Vagina (tissue), 2 donors: ENCODE results near the gene KRTAP9-9. TPM values are rescaled to one million over a fixed set of nuclear protein-coding genes. Genes with fewer than 3 reads are reported as not detected.
"Not testable (repeated sequence)": the region's sequence is repeated elsewhere in the genome, so short reads cannot be mapped to it uniquely, and the experiment has no call there.

ENCODE experiments used
- DNase-seq, 2 donors: peaks; one replicate each; pipeline ENCODE4 v3.0.0-alpha.2; 2017; ENCODE audit errors: extremely low spot score in 2 of 2
- H3K27ac ChIP-seq: fragments of 200-600 bp; sonication (generic); one replicate; pipeline ENCODE4 v1.5.1; 2019
- H3K27me3 ChIP-seq: fragments of 200-600 bp; sonication (generic); one replicate; pipeline ENCODE4 v1.5.1; 2019
- H3K36me3 ChIP-seq, 2 donors: fragments of 200-600 bp; sonication (generic); one replicate each; pipeline ENCODE4 v1.5.1; 2017 to 2019
- H3K4me1 ChIP-seq: fragments of 200-600 bp; sonication (generic); one replicate; pipeline ENCODE4 v1.5.1; 2019
- H3K4me3 ChIP-seq, 2 donors: fragments of 200-600 bp; sonication (generic); 1 replicate in 1 of 2; 2 replicates in 1 of 2; pipeline ENCODE4 v1.5.1; 2016 to 2019
- H3K9me3 ChIP-seq: fragments of 200-600 bp; sonication (generic); one replicate; pipeline ENCODE4 v1.5.1; 2019
- POLR2A ChIP-seq, 2 donors: fragments of 450-650 bp; IDR thresholded peaks; one replicate each; pipeline ENCODE4 v1.6.1; 2017; ENCODE audit warnings: antibody characterized with exemption in 2 of 2, mild to moderate bottlenecking in 2 of 2, moderate library complexity in 2 of 2
- POLR2AphosphoS5 ChIP-seq, 2 donors: sonication (generic); formaldehyde crosslinking; IDR thresholded peaks; one replicate each; pipeline ENCODE4 v1.9.0; 2017; ENCODE audit warnings: antibody characterized with exemption in 2 of 2, mild to moderate bottlenecking in 2 of 2, low read depth in 1 of 2; ENCODE audit not compliant: insufficient read depth in 1 of 2
- intact Hi-C: fragments of 100-400 bp; cut with DNase I; formaldehyde crosslinking; loops from one replicate; pipeline ENCODE4 v1.15.1; 2023
- total RNA-seq: library from RNA; depleted of rRNA; stranded (reverse); fragments of >200 nt; gene quantifications from one replicate; pipeline ENCODE4 v1.2.3, GENCODE V29; 2016
- TF ChIP-seq, protein P1 (sequence below), 3 experiments: fragments of 450-650 bp in 2 of 3; fragments of 200-600 bp in 1 of 3; sonication (generic) in 1 of 3; IDR thresholded peaks; one replicate each; pipeline ENCODE4 v1.5.1; 2017 to 2019; ENCODE audit warnings: antibody characterized with exemption in 3 of 3, mild to moderate bottlenecking in 2 of 3, moderate library complexity in 2 of 3

KRTAP9-9 gene
- total RNA-seq = not detected

DNA sequence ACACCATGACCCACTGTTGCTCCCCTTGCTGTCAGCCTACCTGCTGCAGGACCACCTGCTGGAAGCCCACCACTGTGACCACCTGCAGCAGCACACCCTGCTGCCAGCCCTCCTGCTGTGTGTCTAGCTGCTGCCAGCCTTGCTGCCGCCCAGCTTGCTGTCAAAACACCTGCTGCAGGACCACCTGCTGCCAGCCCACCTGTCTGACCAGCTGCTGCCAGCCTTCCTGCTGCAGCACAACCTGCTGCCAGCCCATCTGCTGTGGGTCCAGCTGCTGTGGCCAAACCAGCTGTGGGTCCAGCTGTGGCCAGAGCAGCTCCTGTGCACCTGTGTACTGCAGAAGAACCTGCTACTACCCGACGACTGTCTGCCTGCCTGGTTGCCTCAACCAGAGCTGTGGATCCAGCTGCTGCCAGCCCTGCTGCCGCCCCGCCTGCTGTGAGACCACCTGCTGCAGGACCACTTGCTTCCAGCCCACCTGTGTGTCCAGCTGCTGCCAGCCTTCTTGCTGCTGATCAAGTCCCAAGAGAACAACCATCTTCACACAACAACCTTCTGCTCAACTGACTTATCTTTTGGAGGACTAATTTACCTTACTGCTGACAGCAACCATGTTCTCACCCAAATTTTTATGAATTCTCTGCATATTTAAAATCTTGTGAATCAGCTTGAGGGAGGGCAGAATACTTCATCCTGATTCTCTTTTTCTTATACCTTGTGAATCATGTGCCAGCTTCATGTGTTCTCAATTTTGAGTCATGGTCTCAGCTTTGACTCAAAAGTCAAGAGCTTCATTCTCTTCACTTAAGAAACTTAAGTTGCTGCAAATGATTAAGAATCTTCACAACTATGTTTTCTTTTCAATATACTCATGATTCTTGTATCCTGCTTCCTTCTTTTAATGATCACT, at the start of gene KRTAP9-9:
TSS of gene KRTAP9-9 (plus strand) at position 4 of the 910 bp plus-strand sequence.
- H3K9me3 ChIP-seq, intact Hi-C loops, H3K27me3 ChIP-seq, H3K36me3 ChIP-seq, H3K27ac ChIP-seq, DNase-seq, H3K4me1 ChIP-seq, H3K4me3 ChIP-seq: not testable (repeated sequence)

DNA sequence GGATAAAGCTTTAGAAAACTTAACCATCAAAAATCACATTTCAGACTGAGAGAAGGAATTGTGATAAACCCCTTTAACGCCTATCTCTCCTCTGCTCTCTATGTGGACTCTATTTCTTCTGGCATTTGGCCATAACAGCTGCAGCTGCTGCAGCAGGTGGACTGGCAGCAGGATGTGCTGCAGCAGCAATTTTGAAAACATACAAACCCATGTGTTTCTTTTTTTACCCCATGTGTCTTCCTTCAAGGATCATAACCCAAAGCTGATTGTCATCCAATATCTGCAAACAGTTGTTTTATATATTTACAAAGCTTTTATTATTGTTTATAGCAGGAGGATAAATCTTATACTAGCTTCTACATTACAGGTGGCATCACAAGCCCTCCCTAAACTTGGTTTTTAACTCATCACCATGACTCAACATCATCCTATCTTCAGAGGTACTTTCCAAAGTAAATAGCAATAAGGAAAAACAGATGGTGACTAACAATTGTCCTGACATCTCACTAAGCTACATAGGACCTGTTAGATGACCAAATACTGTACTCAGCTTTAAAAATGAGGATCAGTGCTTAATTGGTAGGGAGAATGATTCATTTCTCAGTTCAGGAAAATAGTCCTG, 43.2 kb upstream of the KRTAP9-9 start:
- H3K4me3 ChIP-seq = no peak overlapping the region
- H3K9me3 ChIP-seq = no peaks in the 10 kb centered on the region
- H3K27me3 ChIP-seq = no peaks in the 10 kb centered on the region
- no peak for DNase-seq
- TF ChIP-seq, protein P1, sequence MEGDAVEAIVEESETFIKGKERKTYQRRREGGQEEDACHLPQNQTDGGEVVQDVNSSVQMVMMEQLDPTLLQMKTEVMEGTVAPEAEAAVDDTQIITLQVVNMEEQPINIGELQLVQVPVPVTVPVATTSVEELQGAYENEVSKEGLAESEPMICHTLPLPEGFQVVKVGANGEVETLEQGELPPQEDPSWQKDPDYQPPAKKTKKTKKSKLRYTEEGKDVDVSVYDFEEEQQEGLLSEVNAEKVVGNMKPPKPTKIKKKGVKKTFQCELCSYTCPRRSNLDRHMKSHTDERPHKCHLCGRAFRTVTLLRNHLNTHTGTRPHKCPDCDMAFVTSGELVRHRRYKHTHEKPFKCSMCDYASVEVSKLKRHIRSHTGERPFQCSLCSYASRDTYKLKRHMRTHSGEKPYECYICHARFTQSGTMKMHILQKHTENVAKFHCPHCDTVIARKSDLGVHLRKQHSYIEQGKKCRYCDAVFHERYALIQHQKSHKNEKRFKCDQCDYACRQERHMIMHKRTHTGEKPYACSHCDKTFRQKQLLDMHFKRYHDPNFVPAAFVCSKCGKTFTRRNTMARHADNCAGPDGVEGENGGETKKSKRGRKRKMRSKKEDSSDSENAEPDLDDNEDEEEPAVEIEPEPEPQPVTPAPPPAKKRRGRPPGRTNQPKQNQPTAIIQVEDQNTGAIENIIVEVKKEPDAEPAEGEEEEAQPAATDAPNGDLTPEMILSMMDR (IDR thresholded peaks at IDR 0.05) = no peak
- no peak for TF ChIP-seq POLR2A (IDR thresholded peaks at IDR 0.05)
- TF ChIP-seq POLR2AphosphoS5 (IDR thresholded peaks at IDR 0.05; ENCODE audit: insufficient read depth in 1 of 2, low read depth in 1 of 2) = peak in 1 of 2 donors; percentile 63
- peaks cover 6% of the 10 kb centered on the region for H3K4me1 ChIP-seq
- intact Hi-C loops = no loop called here
- no peak overlapping the region for H3K27ac ChIP-seq
- H3K36me3 ChIP-seq = no peaks in the 10 kb centered on the region

DNA sequence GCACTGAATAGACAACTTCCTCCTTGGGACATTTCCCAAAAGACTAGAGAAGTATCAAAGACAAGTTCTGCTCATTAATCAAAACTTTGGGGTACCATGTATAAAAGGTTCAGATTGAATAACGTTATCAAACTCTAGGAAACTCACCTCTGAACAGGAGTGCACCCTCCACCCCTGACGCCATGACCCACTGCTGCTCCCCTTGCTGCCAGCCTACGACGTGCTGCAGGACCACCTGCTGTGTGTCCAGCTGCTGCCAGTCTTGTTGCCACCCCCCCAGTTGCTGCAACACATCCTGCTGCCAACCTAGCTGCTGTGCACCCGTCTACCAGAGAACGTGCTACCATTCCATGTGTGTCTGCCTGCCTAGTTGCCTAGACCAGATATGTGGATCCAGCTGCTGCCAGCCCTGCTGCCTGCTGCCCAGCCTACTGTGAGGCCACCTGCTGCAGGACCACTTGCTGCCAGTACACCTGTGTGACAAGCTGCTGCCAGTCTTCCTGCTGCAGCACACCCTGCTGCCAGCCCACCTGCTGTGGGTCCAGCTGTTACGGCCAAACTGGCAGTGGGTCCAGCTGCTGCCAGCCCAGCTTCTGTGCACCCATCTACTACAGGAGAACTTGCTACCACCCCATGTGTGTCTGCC, 42.5 kb upstream of the KRTAP9-9 start:
- Histone ChIP-seq H3K27me3 (no peaks in the 10 kb centered on the region), H3K27ac (no peak overlapping the region), H3K36me3 (no peaks in the 10 kb centered on the region), H3K4me3 (no peak overlapping the region), H3K9me3 (no peaks in the 10 kb centered on the region), H3K4me1 (peaks cover 6% of the 10 kb centered on the region)
- no peak for TF ChIP-seq POLR2AphosphoS5 (IDR thresholded peaks at IDR 0.05; ENCODE audit: insufficient read depth in 1 of 2, low read depth in 1 of 2)
- TF ChIP-seq, protein P1 (IDR thresholded peaks at IDR 0.05) = no peak
- TF ChIP-seq POLR2A (IDR thresholded peaks at IDR 0.05) = no peak
- DNase-seq = no peak
- intact Hi-C loops = no loop called here

DNA sequence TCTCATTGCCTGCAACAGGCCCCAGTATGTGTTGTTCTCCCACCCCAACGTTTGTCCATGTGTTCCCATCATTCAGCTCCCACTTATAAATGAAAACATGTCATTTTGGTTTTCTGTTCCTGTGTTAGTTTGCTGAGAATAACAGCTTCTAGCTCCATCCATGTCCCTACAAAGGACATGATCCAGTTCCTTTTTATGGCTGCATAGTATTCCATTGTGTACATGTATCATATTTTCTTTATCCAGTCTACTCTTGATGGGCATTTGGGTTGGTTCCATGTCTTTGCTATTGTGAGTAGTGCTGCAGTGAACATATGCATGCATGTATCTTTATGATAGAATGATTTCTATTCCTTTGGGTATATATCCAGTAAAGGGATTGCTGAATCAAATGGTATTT, 39.5 kb upstream of the KRTAP9-9 start:
- no peak for DNase-seq
- intact Hi-C loops = no loop called here
- Histone ChIP-seq H3K4me1 (peaks cover 6% of the 10 kb centered on the region), H3K36me3 (no peaks in the 10 kb centered on the region), H3K9me3 (no peaks in the 10 kb centered on the region), H3K4me3 (no peak overlapping the region), H3K27ac (no peak overlapping the region), H3K27me3 (no peaks in the 10 kb centered on the region)
- TF ChIP-seq, protein P1 (IDR thresholded peaks at IDR 0.05) = no peak
- TF ChIP-seq POLR2A (IDR thresholded peaks at IDR 0.05) (no peak), POLR2AphosphoS5 (IDR thresholded peaks at IDR 0.05; ENCODE audit: insufficient read depth in 1 of 2, low read depth in 1 of 2) (no peak)

DNA sequence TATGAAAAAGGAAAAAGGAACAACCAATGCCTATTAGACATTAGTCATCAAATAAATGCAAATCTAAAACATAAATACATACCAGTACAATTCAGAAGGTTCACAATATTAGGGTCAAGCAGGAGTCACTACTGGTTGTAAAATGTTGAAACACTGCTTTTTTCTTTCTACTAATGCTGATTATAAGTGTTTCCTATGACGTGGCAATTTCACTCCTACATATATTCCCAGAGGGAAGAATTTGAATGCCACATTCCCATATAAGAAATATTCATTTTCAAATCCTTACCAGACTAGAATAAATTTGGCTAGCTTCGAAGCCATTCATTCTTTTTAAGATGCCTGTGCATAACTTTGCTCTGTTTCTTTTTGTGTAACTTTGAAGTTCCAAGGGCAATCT, 31.4 kb upstream of the KRTAP9-9 start:
- no peaks in the 10 kb centered on the region for H3K4me1 ChIP-seq
- no peak overlapping the region for H3K27ac ChIP-seq
- intact Hi-C loops = no loop called here
- no peaks in the 10 kb centered on the region for H3K27me3 ChIP-seq
- no peak overlapping the region for H3K4me3 ChIP-seq
- H3K9me3 ChIP-seq = no peaks in the 10 kb centered on the region
- TF ChIP-seq POLR2A (IDR thresholded peaks at IDR 0.05) = no peak
- TF ChIP-seq, protein P1 (IDR thresholded peaks at IDR 0.05) = no peak
- no peak for TF ChIP-seq POLR2AphosphoS5 (IDR thresholded peaks at IDR 0.05; ENCODE audit: insufficient read depth in 1 of 2, low read depth in 1 of 2)
- no peaks in the 10 kb centered on the region for H3K36me3 ChIP-seq
- DNase-seq = no peak
